ENCODE results near the gene WSB1.

WSB1 gene

DNA sequence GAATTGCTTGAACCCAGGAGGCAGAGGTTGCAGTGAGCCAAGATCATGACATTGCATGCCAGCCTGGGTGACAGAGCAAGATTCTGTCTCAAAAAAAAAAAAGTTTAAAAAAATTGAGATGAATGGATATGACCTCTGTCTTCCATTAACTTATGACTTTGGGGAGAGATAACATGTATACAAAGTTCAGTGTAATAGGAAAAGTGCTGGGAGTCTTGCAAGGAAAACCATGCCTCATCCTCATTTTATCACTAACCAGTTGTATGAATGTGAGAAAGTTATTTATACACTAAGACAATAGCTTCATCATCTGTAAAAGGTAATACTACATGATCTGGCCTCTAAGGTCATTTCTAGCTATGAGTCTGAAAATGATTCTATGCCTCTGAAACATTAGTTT, 10.2 kb upstream of the WSB1 start:
- Histone ChIP-seq H3K4me3 (ENCODE audit: insufficient read depth, low read length, poor library complexity, severe bottlenecking) (no peak overlapping the region), H3K27me3 (ENCODE audit: low read length) (no peaks in the 10 kb centered on the region), H3K9me2 (replicated peaks; ENCODE audit: insufficient read depth, low read length) (no peaks in the 10 kb centered on the region), H3K9me3 (ENCODE audit: insufficient read depth, low read length) (no peaks in the 10 kb centered on the region), H2AFZ (ENCODE audit: low read depth, low read length, severe bottlenecking) (no peak overlapping the region), H3K27ac (ENCODE audit: low read depth, low read length) (no peak overlapping the region), H3K36me3 (ENCODE audit: low read length) (no peaks in the 10 kb centered on the region), H3K4me2 (ENCODE audit: low read depth, low read length, poor library complexity, severe bottlenecking) (no peak overlapping the region), H3F3A (ENCODE audit: insufficient read depth) (no peaks in the 10 kb centered on the region), H3K9ac (ENCODE audit: low read length) (no peak overlapping the region), H3K79me2 (ENCODE audit: insufficient read depth, low read length) (no peaks in the 10 kb centered on the region), H4K20me1 (ENCODE audit: low read depth, low read length) (no peaks in the 10 kb centered on the region)
- TF ChIP-seq EZH2phosphoT487 (conservative IDR thresholded peaks at IDR 0.05; ENCODE audit: low read length) = no peak
- TF ChIP-seq, protein P1, sequence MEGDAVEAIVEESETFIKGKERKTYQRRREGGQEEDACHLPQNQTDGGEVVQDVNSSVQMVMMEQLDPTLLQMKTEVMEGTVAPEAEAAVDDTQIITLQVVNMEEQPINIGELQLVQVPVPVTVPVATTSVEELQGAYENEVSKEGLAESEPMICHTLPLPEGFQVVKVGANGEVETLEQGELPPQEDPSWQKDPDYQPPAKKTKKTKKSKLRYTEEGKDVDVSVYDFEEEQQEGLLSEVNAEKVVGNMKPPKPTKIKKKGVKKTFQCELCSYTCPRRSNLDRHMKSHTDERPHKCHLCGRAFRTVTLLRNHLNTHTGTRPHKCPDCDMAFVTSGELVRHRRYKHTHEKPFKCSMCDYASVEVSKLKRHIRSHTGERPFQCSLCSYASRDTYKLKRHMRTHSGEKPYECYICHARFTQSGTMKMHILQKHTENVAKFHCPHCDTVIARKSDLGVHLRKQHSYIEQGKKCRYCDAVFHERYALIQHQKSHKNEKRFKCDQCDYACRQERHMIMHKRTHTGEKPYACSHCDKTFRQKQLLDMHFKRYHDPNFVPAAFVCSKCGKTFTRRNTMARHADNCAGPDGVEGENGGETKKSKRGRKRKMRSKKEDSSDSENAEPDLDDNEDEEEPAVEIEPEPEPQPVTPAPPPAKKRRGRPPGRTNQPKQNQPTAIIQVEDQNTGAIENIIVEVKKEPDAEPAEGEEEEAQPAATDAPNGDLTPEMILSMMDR (IDR thresholded peaks at IDR 0.05; ENCODE audit: insufficient read depth, low read length, poor library complexity, severe bottlenecking) = no peak

- no peak overlapping the region for H3K9ac ChIP-seq (ENCODE audit: low read length)
- TF ChIP-seq, protein P1 (IDR thresholded peaks at IDR 0.05; ENCODE audit: insufficient read depth, low read length, poor library complexity, severe bottlenecking) = no peak
- TF ChIP-seq EZH2phosphoT487 (conservative IDR thresholded peaks at IDR 0.05; ENCODE audit: low read length) = no peak
- H3K9me2 ChIP-seq (replicated peaks; ENCODE audit: insufficient read depth, low read length) = no peaks in the 10 kb centered on the region
- no peaks in the 10 kb centered on the region for H3K27me3 ChIP-seq (ENCODE audit: low read length)
- no peaks in the 10 kb centered on the region for H3K9me3 ChIP-seq (ENCODE audit: insufficient read depth, low read length)
- H3K27ac ChIP-seq (ENCODE audit: low read depth, low read length) = no peak overlapping the region
- H3F3A ChIP-seq (ENCODE audit: insufficient read depth) = no peaks in the 10 kb centered on the region
- no peaks in the 10 kb centered on the region for H3K79me2 ChIP-seq (ENCODE audit: insufficient read depth, low read length)
- H3K4me2 ChIP-seq (ENCODE audit: low read depth, low read length, poor library complexity, severe bottlenecking) = no peak overlapping the region
- no peaks in the 10 kb centered on the region for H4K20me1 ChIP-seq (ENCODE audit: low read depth, low read length)
- no peak overlapping the region for H3K4me3 ChIP-seq (ENCODE audit: insufficient read depth, low read length, poor library complexity, severe bottlenecking)
- no peaks in the 10 kb centered on the region for H3K36me3 ChIP-seq (ENCODE audit: low read length)
- no peak overlapping the region for H2AFZ ChIP-seq (ENCODE audit: low read depth, low read length, severe bottlenecking)
Observed at GRCh38 chr17:27284811-27285415, 9.0 kb upstream of the WSB1 start.

GRCh38 chr17:27285516-27285915, 8.4 kb upstream of the WSB1 start:
- no peaks in the 10 kb centered on the region for H3K9me3 ChIP-seq (ENCODE audit: insufficient read depth, low read length)
- no peaks in the 10 kb centered on the region for H3F3A ChIP-seq (ENCODE audit: insufficient read depth)
- no peak overlapping the region for H3K9ac ChIP-seq (ENCODE audit: low read length)
- TF ChIP-seq, protein P1 (IDR thresholded peaks at IDR 0.05; ENCODE audit: insufficient read depth, low read length, poor library complexity, severe bottlenecking) = no peak
- TF ChIP-seq EZH2phosphoT487 (conservative IDR thresholded peaks at IDR 0.05; ENCODE audit: low read length) = no peak
- no peak overlapping the region for H3K4me2 ChIP-seq (ENCODE audit: low read depth, low read length, poor library complexity, severe bottlenecking)
- H2AFZ ChIP-seq (ENCODE audit: low read depth, low read length, severe bottlenecking) = no peak overlapping the region
- H3K4me3 ChIP-seq (ENCODE audit: insufficient read depth, low read length, poor library complexity, severe bottlenecking) = no peak overlapping the region
- H3K36me3 ChIP-seq (ENCODE audit: low read length) = no peaks in the 10 kb centered on the region
- H3K79me2 ChIP-seq (ENCODE audit: insufficient read depth, low read length) = no peaks in the 10 kb centered on the region
- H4K20me1 ChIP-seq (ENCODE audit: low read depth, low read length) = no peaks in the 10 kb centered on the region
- no peaks in the 10 kb centered on the region for H3K27me3 ChIP-seq (ENCODE audit: low read length)
- H3K9me2 ChIP-seq (replicated peaks; ENCODE audit: insufficient read depth, low read length) = no peaks in the 10 kb centered on the region
- H3K27ac ChIP-seq (ENCODE audit: low read depth, low read length) = no peak overlapping the region
